K562 (cell line): ENCODE measurements around the gene HRH3.

Experiments used
- CTCF ChIP-seq, 3 experiments: IDR thresholded peaks in 2 of 3; conservative IDR thresholded peaks in 1 of 3; 2 replicates each; pipeline ENCODE4 v1.5.1; 2011 to 2012; ENCODE audit warnings: low read length in 3 of 3, mild to moderate bottlenecking in 3 of 3, control low read depth in 2 of 3, improper control_type of control experiment in 1 of 3, inconsistent platforms in 1 of 3, low read depth in 1 of 3, mixed read lengths in 1 of 3, moderate library complexity in 1 of 3; ENCODE audit not compliant: insufficient read depth in 2 of 3
- ESRRB ChIP-seq: fragments of 250-450 bp; sonication (Bioruptor Pico); IDR thresholded peaks from 2 replicates; pipeline ENCODE4 v1.5.0; 2020; ENCODE audit warnings: mild to moderate bottlenecking, moderate library complexity, borderline replicate concordance
- FOXP4 ChIP-seq: sonication (generic); formaldehyde crosslinking; IDR thresholded peaks from 2 replicates; pipeline ENCODE4 v1.8.0; 2022; ENCODE audit warnings: mild to moderate bottlenecking, missing genetic modification reagents, borderline replicate concordance
- RFX1 ChIP-seq: fragments of 450-650 bp; IDR thresholded peaks from 2 replicates; pipeline ENCODE4 v1.6.1; 2016; ENCODE audit warnings: mild to moderate bottlenecking, moderate library complexity
- SETDB1 ChIP-seq: IDR thresholded peaks from one replicate; pipeline ENCODE4 v1.6.1; 2012; ENCODE audit warnings: low read length, control low read depth, inconsistent platforms
- TCF7L2 ChIP-seq: fragments of 150-350 bp; IDR thresholded peaks from 2 replicates; pipeline ENCODE4 v1.6.1; 2016; ENCODE audit warnings: low read depth, mild to moderate bottlenecking, low read length, moderate library complexity
- ZNF24 ChIP-seq: fragments of 450-650 bp; IDR thresholded peaks from 2 replicates; pipeline ENCODE4 v1.6.1; 2016
- TF ChIP-seq, protein P1 (sequence below): IDR thresholded peaks from 3 replicates; pipeline ENCODE4 v1.6.1; 2011; ENCODE audit warnings: borderline replicate concordance, mild to moderate bottlenecking, moderate library complexity; ENCODE audit not compliant: insufficient read length; ENCODE audit errors: extremely low read depth

GRCh38 chr20:62191781-62192559 is 28.1 kb downstream of the HRH3 start:
- TF ChIP-seq ZNF24 (no peak), ESRRB (no peak), TCF7L2 (no peak), CTCF (IDR thresholded peaks at IDR 0.05 in 2 of 3, conservative IDR thresholded peaks at IDR 0.05 in 1 of 3; ENCODE audit: insufficient read depth in 2 of 3, low read depth in 1 of 3, low read length in 3 of 3) (no peak), RFX1 (no peak), FOXP4 (no peak), SETDB1 (no peak)
- TF ChIP-seq, protein P1, sequence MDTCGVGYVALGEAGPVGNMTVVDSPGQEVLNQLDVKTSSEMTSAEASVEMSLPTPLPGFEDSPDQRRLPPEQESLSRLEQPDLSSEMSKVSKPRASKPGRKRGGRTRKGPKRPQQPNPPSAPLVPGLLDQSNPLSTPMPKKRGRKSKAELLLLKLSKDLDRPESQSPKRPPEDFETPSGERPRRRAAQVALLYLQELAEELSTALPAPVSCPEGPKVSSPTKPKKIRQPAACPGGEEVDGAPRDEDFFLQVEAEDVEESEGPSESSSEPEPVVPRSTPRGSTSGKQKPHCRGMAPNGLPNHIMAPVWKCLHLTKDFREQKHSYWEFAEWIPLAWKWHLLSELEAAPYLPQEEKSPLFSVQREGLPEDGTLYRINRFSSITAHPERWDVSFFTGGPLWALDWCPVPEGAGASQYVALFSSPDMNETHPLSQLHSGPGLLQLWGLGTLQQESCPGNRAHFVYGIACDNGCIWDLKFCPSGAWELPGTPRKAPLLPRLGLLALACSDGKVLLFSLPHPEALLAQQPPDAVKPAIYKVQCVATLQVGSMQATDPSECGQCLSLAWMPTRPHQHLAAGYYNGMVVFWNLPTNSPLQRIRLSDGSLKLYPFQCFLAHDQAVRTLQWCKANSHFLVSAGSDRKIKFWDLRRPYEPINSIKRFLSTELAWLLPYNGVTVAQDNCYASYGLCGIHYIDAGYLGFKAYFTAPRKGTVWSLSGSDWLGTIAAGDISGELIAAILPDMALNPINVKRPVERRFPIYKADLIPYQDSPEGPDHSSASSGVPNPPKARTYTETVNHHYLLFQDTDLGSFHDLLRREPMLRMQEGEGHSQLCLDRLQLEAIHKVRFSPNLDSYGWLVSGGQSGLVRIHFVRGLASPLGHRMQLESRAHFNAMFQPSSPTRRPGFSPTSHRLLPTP = no peak
